ENCODE measurements around the gene CCM2.

The CCM2 gene

DNA sequence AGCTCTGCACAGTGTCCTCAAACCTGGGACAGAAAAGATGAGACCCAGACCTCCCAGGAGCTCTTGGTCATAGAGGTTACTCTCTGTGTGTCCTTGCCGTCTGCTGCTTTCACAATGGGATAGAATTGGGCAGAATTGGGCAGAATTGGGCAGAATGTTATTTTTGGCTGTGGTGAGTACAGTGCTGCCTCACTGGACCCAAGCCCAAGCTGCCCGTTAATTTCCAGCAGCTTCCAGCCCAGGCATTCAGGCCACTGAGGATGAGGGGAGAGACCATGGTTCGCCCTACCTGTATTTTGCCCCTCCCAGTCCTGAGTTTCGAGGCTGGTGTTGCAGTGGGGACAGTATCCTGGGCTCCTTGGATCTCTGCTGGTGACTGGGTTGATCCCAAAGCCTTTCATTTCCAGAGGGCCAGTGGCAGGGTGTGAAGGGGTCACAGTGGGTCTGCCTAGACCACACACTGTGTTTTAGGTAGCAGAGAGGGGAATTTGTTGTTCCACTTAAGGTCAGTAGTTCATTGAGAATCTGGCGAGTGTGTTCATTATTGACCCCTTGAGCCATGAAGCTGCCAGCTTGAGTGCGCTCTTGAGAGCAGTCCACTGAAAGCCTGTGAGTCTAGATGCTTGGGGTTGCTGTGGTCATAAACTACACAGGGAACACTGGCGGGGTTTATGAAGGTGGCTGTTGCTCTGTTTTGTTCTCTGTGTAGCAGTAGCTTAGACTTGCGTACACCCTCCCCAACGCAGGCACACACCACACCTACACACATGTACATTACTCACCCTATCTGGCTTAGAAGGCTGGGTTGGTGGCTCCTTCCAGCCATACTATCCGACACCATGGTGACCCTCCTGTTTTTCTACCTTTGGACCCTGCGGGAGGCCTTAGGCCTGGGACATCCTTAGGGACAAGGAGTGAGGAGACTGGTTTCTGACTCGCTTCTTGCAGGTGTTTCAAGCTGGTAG is 65.3 kb downstream of the CCM2 start:
- DNase-seq (ENCODE audit: low read depth in 2 of 2): no peak

DNA sequence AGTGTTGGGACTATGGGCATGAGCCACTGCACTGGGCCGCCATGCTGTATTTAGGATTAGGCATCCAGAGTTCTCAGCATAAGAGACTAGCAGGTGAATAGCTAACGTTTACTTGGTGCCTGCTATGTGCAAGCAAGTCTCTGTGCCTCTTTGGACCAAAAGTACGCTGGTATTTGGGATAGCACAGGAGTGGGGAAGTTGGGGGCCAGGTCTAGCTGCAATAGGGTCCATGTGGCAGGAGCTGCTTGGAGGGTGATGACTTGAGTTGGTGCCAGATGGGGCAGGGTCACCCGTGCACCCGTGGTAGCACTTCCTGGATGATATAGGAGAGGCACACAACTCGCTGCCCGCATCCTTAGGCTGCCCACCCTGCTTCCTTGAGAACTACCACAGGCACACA is 66.4 kb downstream of the CCM2 start:
- no peak for DNase-seq (ENCODE audit: low read depth in 2 of 2)

DNA sequence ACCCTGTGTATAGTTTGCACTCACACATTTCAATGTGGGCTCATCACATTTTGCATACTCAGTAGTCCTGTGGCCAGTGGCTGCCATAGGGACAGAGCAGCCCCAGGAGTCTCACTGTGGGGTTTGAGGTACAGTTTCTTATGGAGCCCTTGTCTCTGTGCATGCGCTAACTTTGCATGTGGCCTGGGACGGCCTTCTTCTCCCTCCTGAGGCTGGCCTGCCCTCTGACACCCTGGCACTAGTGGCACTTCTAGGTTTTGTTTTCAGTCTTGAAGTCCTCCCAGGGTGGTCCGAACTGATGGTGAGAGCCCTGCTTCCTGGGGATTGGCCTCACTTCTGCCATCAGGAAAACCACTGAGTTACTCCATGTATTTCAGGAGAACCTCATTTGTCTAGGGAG is 67.6 kb downstream of the CCM2 start:
- DNase-seq (ENCODE audit: low read depth in 2 of 2): no peak

DNA sequence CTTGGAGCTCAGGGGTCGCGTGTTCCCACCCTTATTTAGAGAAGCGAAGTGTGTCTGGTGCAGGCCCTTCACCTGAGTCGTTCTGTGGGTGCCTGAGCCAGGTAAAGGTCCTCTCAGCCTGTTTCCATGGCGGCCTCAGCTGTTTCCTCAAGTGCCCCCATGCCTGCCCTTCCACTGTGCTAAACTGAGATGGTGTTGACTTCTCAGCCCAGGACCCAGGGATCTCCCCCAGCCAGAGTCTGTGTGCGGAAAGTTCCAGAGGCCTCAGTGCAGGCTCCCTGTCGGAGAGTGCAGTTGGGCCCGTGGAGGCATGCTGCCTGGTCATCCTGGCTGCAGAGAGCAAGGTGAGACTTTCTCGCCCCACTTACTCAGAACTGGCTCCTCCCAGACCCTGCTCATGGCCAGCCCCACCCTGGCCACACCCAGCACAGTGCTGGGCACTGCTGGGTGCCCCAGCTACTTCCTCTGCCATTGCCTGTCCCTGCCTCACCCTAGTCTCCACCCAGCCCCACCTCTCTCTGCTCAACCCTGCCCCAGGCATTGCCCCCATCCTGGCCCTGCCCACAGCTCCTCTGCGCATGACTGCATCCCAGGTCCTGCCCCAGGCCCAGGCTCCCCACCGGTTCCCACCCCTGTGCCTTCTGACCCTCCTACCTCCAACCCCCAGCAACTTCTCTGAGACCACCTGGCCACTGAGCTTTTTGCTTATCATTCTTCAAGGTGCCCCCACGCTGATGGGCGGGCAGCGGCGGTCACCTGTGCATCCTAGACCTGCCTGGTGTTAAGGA is 68.4 kb downstream of the CCM2 start:
- DNase-seq (ENCODE audit: low read depth in 2 of 2): no peak

DNA sequence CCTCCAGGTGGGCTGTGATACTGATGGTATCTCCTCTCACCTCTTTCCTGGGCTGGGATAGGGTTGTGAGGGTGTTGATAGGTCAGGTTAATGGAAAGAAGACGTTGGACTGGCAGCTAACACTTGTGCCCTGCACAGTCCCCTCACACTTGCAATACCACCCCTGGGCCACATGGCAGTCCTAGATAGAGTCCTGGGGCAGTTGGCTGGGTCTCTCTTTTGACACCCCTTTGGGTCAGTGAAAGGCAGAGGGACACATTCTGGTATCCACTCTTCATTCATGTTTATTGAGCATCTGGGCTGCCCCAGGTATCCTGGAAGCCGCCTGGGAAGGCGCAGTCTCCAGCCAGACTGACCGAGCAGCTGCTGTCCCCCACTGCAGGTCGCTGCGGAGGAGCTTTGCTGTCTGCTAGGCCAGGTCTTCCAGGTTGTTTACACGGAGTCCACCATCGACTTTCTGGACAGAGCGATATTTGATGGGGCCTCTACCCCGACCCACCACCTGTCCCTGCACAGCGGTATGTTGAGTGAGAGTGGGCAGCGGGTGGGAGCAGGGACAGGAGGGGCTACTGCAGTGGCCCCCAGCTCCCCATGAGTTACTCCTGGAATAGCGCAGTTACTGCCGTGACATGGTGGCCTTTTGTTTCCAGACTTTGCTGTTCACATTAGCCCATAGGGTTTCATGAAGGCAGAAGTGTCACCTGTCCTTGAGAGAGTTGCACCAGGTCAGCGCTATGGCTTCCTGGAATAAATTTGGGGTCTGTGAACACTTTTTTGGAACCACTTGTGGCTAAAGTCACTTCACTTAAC is 69.6 kb downstream of the CCM2 start:
- no peak for DNase-seq (ENCODE audit: low read depth in 2 of 2)

DNA sequence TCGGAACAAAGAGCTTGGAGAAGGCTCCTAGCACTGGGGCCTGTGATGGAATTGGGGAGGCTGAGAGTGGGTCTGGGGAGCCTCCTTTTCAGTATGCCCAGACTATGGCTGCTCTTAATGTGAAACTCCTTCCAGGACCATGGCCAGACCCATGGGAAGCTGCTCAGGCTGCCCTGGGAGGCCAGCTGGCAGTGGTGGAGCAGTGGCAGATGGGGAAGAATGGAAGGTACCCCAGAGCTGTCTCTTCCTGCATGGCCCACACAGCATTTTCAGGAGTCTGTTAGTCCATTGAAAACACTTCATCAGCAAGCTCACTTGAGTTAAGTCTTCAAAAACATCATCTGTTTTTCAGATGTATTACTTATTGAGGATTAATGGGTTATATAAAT is 70.2 kb downstream of the CCM2 start:
- DNase-seq (ENCODE audit: low read depth in 2 of 2): no peak

DNA sequence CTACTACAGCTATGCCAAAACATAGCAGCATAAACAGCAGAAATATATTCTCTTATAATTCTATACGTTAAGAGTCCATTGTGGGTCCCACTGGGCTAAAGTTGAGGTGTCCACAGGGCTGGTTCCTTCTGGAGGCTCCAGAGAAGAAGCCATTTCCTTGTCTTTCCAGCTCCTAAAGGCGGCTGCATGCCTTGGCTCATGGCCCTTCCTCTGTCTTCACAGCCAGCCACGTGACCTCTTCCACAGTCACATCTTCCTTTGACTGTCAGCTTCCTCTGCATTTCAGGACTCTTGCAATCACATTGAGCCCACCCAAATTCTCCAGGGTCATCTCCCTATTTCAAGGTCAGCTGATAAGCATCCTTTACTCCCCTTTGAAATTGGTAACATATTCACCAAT is 71.5 kb downstream of the CCM2 start:
- no peak for DNase-seq (ENCODE audit: low read depth in 2 of 2)

DNA sequence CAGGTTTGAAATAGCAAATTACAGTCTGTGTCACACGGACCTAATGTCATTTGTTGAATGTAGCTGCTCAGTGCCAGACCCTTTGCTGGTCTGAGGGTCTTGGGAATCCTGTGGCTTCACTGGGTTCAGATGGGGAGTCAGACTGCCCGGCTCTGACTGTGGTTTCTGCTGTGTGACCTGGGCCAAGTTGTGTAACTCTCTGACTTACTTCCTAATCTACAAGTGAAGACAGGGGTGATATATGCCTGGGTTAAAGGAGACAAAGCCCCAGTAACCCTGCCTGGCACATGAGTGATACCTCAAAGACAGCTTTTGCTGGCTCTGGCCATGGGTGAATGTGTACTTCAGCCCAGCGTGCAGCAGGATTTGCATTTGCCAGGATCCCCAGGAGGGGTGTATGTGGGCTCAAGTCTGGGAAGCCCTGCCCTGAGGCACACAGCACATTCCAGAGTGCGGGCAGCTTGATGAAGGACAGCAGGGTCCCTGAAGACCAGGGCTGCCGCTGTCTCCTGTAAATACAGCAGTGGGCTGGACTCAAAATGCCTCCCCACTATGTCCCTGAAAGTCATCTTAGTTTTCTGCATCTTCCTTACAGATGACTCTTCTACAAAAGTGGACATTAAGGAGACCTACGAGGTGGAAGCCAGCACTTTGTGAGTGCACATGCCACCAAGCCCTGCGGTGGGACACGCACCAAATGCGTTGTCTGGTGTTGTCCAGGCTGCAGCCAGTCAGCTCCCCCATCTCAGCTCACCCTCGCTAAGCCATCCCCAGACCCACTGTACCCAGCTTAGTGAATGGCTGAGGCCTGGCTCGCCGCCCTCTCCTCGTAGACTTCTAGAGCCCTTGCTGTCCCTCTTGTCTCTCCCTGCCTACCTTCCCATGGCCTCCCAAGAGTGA is 72.4 kb downstream of the CCM2 start:
- no peak for DNase-seq (ENCODE audit: low read depth in 2 of 2)

DNA sequence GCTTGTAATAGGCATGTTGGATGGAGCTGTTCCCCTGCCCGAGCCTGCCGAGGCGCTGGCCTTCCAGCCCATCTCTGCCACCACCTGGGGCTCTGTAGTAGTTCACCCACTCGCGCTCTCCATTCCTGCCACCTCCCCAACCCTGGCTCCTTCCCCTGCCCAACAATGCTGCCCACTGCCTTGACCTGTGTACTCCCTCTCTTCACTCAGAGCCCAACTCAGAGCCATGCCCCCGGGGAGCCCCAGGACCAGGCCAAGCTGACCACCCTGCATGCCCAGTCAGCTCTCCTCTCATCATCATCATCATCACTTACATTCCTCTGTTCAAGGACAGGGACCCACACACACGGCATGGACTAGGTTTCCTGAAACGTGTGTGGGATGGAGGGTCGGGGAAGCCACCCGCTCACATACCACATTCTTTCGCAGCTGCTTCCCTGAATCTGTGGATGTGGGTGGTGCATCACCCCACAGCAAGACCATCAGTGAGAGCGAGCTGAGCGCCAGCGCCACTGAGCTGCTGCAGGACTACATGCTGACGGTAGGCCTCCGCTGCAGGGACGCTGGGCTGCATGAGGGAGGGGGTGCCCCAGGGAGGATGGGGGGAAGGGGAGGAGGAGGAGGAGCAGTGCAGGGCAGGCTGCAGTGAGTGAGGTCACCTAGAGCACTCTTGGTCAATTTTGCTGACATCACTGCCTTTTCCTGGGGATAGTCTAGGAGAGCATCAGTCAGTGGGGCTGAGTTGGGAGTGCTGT is 73.2 kb downstream of the CCM2 start:
- no peak for DNase-seq (ENCODE audit: low read depth in 2 of 2)

DNA sequence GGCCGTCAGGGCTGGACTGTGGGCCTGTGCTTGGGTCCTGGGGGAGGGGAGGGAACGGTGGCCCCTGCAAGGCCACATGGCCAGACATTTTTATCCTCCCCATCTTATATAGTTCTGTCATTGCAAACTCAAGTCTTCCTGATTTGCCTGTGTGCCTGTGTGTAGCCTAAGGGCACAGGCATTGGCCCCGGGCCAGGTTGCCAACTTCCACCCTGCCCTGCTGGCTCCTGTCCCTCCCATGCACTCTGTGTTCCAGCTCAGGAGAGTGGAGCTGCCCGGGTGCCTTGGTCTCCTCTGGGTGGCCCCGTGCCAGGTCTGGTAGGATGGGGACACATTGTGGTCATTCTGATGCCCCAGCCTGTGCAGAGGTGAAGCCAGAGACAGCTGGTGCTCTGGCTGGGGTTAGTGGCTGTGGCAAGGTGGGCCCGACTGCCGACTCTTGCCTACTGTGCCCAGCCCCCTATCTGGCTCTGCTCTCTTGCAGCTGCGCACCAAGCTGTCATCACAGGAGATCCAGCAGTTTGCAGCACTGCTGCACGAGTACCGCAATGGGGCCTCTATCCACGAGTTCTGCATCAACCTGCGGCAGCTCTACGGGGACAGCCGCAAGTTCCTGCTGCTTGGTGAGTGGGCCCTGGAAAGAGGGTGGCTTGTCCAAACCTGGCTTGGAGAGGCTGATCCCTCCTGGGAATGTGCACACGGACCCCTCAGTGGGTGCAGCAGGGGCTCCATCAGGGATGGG is 74.0 kb downstream of the CCM2 start:
- no peak for DNase-seq (ENCODE audit: low read depth in 2 of 2)

DNA sequence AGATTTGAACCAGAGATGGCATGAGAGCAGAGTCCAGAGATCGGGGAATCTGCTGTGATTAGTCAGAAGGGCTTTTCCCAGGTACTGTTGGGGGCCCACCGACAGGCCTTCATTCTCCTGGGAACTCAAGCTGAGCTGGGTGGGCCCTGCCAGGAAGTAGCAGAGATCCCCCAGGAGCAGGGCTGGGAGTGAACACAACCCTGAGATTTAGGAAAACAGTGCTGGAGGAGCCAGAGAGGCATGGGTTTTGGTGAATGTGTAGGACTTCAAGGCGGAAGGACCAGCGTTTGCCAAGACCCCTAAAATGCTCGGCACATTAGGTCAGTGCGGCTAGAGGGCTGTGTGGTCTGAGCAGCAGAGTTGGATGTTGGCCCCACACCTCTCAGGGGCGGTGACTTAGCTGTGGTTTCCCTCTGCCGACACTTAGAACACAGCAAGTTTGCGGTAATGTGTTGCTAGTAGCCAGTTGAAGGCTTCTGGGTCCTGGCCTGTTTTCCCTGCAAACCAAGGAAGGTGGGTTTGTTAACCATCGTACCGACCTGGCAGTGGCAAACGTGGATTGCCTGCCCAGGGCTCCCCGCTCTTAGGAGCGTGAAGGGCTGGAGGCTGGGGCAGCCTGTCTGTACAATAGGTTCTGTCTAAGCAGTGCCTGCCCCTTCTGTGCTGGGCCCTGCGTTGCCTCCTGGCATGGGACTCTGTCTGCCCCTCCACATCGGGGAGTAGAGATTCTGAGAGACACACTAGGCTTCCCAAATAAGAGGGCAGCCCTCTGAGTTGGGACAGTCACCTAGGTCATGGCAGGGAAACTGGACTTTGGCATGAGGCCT is 74.7 kb downstream of the CCM2 start:
- no peak for DNase-seq (ENCODE audit: low read depth in 2 of 2)

DNA sequence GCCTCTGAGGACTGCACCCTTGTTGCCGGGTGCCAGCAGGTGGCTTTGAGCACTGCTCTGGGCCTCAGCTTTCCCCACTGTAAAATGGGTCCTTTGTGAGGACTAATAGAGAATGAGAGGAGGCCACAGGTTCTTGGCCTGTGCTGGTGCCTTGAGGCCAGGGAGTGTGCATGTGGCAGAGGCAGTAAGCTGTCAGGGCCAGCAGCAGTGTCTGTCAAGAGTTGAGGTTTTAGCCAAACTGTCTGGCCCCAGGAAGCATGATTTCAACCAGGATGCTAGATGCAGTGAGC is 75.3 kb downstream of the CCM2 start:
- no peak for DNase-seq (ENCODE audit: low read depth in 2 of 2)

DNA sequence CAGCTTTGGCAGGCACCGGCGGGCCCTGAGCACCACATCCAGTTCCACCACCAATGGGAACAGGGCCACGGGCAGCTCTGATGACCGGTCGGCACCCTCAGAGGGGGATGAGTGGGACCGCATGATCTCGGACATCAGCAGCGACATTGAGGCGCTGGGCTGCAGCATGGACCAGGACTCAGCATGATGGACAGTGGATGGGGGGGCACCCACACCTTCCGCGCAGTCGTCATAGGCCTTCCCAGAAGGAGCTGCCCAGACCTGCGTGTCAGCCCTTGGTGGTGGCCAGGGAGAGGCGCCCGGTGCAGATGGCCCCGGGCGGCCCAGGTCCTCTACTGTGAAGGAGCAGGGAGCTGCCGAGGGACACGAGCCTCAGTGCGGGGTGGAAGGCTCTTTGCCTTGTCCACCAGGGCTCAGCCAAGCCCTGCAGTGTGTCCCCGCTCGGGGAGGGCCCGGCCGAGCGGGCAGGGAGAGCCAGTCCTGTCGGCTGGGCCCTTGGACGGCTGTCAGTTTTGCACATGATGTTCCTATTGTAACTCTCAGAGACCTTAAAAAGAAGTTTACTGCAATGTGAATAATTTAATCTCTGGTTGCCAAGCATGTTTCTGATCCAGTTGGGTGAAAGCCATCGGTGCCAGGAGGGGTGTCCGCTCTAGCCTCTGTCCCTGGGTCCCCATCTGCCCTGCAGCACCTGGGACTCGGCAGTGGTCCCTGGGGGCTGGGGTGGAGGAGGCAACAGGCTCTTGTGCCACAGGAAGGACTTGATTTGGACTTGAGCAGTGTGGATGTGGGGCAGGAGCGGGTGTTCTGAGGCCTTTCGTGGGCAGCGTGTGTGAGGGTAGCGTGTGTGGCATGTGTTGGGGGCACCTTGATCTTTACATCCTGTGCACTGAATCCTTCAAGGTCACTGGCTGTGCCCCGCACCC is 76.1 kb downstream of the CCM2 start:
- no peak for DNase-seq (ENCODE audit: low read depth in 2 of 2)

DNA sequence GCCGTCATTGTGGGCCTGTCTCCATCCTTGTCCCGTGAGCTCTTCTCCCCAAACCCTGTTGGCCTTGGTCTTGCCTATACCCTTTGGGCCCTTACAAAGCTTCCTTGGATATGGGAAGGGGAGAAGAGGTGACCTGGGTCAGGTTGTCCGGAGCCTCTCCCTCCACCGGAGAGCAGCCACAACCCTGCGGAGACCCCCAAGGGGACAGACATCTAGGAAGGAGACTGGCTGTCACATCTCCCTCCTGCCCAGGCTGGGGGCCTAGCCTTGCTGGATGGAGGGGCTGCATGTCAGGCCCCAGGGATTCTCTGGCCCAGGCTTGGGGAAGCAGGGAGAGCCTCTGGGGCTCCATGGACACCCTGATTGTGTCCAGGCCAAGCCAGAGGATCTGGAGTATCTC is 76.9 kb downstream of the CCM2 start:
- no peak for DNase-seq (ENCODE audit: low read depth in 2 of 2)

DNA sequence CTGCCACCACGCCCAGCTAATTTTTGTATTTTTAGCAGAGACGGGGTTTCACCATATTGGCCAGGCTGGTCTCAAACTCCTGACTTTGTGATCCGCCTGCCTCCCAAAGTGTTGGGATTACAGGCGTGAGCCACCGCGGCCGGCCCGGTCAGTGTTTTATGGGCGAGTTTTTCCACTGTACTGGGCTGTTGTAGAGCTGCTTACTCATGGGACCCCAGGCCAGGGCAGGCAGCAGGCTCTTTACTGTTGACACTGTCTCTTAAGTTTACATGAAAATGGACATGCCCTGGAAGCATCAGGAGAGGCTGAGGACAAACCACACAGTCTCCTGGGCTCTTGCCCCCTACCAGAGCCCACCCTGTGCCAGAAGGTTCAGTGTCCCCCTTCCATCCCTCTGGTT is 77.6 kb downstream of the CCM2 start:
- no peak for DNase-seq (ENCODE audit: low read depth in 2 of 2)

DNA sequence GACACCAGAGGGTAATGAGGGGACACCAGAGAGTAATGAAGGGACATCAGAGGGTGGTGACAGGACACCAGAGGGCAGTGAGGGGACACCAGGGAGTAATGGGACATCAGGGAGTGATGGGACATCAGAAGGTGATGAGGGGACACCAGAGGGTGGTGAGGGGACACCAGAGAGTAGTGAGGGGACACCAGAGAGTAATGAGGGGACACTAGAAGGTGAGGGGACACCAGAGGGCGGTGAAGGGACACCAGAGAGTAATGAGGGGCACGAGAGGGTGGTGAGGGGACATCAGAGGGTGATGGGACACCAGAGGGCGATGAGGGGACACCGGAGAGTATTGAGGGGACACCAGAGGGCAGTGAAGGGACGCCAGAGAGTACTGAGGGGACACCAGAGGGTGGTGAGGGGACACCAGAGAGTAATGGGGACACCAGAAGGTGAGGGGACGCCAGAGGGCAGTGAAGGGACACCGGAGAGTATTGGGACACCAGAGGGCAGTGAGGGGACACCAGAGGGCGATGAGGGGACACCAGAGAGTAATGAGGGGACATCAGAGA is 78.2 kb downstream of the CCM2 start:
- DNase-seq (ENCODE audit: low read depth in 2 of 2): no peak

DNA sequence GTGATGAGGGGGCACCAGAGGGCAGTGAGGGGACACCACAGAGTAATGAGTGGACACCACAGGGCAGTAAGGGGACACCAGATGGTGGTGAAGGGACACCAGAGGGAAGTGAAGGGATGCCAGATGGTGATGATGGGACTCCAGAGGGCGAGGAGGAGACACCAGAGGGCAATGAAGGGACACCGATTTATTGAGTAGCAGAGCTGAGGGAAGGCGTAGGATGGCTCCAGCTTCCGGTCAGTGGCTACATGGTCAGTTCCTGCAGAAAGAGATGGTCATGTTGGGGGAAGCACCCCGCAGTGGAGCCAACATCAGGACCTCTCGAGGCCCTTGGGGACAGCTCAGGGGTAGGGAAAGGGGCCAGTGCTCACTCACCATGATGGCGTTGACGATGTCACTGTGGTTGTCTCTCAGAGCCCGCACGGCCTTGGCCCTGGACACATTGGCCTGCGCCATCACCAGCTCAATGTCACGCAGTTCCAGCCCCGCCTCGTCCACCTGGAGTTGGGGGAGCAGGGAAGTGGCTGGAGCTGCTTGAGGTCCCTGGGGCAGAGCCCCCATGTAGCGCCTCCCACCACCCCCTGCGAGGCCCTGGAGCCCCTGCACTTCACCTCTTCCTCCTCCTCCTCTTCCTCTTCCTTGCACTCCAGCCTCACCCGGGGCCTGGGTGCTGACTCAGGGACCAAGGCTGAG is 80.4 kb downstream of the CCM2 start:
- no peak for DNase-seq (ENCODE audit: low read depth in 2 of 2)

Data from fibroblast of skin of left biceps (primary cell).